GM19328 (cell line): ENCODE results near the gene G6PC2.
"Not testable (repeated sequence)": the region's sequence is repeated elsewhere in the genome, so short reads cannot be mapped to it uniquely, and the experiment has no call there.

Experiments used
- ATAC-seq: cut with Tn5 transposase; IDR thresholded peaks from one replicate; pipeline ENCODE4 v1.9.1; 2021; ENCODE audit warnings: mild to moderate bottlenecking, moderate library complexity; ENCODE audit not compliant: unreplicated experiment

G6PC2 gene

GRCh38 chr2:168903888-168904287, 2.8 kb downstream of the G6PC2 start:
- ATAC-seq: no peak

GRCh38 chr2:168904358-168904757, 3.3 kb downstream of the G6PC2 start:
- ATAC-seq: no peak

- ATAC-seq: no peak
Observed at GRCh38 chr2:168907940-168908662, 7.0 kb downstream of the G6PC2 start.

GRCh38 chr2:168910330-168910729, 9.2 kb downstream of the G6PC2 start:
- ATAC-seq: no peak

GRCh38 chr2:168912466-168912865, 11.4 kb downstream of the G6PC2 start:
- ATAC-seq: no peak

GRCh38 chr2:168912901-168913369, 11.8 kb downstream of the G6PC2 start:
- no peak for ATAC-seq

GRCh38 chr2:168913495-168913894, 12.4 kb downstream of the G6PC2 start:
- ATAC-seq: no peak

GRCh38 chr2:168915441-168916330, 14.6 kb downstream of the G6PC2 start:
- no peak for ATAC-seq

GRCh38 chr2:168916331-168916675, 15.2 kb downstream of the G6PC2 start:
- ATAC-seq: no peak

- ATAC-seq: no peak
Observed at GRCh38 chr2:168920504-168921157, 19.5 kb downstream of the G6PC2 start.

- ATAC-seq: no peak
Observed at GRCh38 chr2:168926621-168927386, 25.7 kb downstream of the G6PC2 start.

- no peak for ATAC-seq
Observed at GRCh38 chr2:168928113-168928831, 27.2 kb downstream of the G6PC2 start.

GRCh38 chr2:168929031-168929430, 27.9 kb downstream of the G6PC2 start:
- no peak for ATAC-seq

- ATAC-seq: no peak
Observed at GRCh38 chr2:168930242-168930641, 29.2 kb downstream of the G6PC2 start.

GRCh38 chr2:168932174-168932573, 31.1 kb downstream of the G6PC2 start:
- ATAC-seq: not testable (repeated sequence)

GRCh38 chr2:168934826-168935225, 33.7 kb downstream of the G6PC2 start:
- ATAC-seq: no peak

- no peak for ATAC-seq
Observed at GRCh38 chr2:168935810-168936581, 34.9 kb downstream of the G6PC2 start.

- ATAC-seq: no peak
Observed at GRCh38 chr2:168939061-168939460, 38.0 kb downstream of the G6PC2 start.

GRCh38 chr2:168939918-168940317, 38.8 kb downstream of the G6PC2 start:
- ATAC-seq: no peak
